GM19240 (cell line): ENCODE results near the gene ALX4.

ENCODE experiments used
- DNase-seq: peaks from one replicate; pipeline ENCODE4 v3.0.0; 2011; ENCODE audit warnings: low spot score; ENCODE audit not compliant: insufficient read length

Gene ALX4

GRCh38 chr11:44246726-44247125, 63.2 kb downstream of the ALX4 start:
- no peak for DNase-seq

GRCh38 chr11:44244639-44245310, 65.2 kb downstream of the ALX4 start:
- no peak for DNase-seq

DNA sequence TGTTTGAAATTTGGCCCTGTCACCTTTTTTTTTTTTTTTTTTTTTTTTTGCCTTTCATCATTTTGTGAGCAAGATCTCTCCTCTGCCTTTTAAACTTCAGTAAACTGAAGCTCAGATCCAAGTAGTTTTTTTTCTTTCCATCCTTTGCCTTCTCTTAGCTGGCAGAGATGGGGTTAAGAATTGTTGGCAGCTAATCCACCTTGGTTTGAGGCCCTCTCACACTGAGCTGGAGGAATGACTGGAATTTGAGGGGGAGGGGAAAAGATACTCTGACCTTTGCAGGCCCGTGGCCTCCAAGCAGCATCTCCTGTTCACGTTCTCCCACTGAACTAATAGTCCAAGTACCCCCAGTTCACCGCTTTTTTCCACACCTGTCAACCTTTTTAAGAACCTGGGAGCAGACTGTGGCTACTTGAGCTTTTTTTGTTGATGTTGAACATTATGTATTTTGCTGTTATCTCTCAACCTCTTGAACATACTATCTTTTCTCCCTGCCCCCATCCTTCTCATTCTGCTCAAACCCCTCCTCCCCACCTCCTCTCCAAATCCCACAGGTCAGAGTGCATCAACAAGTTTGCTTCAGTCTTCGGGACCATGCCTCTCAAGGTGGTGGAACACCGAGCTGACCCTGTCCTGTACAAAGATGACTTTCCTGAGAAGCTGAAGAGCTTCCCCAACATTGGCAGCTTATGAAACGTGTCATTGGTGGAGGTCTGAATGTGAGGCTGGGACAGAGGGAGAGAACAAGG, 66.2 kb downstream of the ALX4 start:
- DNase-seq = no peak

DNA sequence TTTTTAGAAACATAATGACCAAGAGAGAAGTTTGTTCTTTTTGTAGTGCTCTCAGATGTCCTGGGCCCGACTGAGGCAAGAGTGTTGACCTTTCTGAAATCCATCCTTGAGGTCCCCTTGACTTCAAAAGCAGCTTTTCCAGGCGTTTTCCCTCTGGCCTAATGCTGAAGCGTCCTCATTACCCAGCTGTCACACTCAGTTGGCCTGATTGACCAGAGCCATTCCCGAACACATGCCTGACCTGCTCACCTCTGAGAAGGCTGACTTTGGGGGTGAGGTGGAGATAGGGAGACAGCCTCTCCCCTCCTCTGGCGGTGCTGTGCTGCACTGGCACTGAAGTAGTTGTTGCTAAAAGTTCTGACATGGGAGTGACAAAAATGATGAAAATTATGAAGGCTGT, 66.9 kb downstream of the ALX4 start:
- DNase-seq = no peak

DNA sequence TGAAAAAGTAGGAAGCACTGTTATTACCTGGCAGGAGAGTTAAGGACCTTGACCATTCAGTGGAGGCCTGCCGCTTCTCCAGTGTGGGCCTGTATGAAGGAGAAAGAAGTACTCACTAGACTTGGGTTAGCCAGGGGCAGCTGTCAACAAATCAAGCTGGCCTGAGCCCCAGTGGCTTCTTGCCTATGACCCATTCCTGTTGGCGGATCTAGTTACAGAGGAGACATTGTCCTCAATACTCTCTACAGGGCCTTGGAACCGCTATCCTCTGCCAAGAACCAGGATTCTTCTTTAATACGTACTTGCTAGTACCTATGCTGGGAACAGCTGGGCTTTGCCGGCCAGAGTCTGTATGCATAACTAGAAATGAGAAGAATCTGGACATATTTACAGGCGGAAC, 68.1 kb downstream of the ALX4 start:
- DNase-seq = no peak

GRCh38 chr11:44237156-44237555, 72.8 kb downstream of the ALX4 start:
- no peak for DNase-seq

DNA sequence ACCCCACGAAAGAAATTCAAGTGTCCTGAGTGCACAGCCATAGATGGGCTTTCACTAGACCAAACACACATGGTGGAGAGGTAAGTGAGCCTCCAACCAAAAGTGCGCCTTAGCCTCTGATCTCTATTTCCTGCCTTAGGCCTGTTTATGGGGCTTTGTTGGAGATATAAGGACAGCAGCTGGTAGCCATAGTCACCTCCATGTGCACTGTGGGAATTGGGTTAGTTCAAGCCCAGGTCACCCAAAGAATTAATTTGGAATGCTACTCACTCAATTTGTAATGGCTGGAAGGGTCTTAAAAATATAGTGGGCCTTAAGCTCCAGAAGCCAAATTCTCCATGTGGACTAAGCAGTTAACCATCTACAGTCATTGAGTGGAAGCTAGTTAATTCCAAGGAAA, 73.6 kb downstream of the ALX4 start:
- DNase-seq = no peak

- DNase-seq = no peak
Measured at GRCh38 chr11:44235765-44236201, 74.2 kb downstream of the ALX4 start.

DNA sequence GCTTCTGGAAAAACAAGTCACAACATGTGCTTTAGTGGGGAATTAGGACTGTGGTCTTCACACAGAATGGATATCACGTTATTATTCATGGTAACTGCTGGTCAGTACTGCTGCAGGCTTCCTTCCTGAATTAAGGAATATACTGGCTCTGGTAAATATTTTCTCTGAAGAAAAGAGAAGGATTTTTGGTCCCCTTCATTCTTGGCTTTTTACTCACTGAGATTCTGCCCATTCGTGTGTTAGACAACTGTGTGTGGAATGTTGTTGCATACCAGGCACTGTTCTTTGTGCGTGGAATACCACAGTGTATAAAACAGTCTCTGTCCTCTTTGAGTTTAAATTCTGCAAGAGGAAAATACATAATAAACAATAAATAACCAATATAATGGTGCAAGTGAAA, 80.3 kb downstream of the ALX4 start:
- DNase-seq = no peak

DNA sequence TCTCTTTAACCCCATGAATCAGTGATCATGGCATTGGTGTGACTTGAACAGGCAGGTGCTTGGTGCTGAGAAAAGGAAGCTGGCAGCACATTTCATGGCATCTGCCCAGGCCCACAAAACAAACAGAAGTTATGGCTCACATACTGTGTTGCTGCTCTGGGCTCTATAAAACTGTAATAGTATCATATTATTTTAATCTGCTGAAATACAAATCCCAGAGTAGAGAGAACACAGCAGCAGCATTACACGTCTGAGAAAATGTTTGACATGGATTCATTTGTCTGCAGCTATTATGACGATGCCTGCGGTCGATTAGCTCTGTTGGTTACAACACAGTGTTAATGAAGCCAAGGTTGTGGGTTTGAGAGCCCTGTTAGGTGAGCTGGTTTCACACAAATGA, 80.8 kb downstream of the ALX4 start:
- no peak for DNase-seq

DNA sequence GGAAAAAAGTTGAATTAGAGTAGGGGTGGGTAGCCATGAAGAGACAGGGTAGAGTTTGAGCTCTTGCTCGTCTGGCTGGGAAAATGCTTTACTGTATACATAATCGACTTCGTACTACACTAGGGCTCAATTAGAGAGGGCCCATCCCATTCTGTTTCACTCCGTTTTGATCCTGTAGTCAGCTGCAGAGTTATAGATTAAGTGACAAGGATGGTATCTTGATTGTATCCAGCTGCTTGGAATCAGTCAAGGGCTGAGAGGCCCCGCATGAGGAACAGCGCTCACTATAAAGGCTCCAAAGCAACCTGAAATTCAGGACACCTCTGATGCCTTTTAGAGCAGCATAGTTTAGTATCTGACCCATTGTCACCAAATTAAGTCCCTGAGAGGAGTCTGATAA, 81.6 kb downstream of the ALX4 start:
- DNase-seq = no peak

DNA sequence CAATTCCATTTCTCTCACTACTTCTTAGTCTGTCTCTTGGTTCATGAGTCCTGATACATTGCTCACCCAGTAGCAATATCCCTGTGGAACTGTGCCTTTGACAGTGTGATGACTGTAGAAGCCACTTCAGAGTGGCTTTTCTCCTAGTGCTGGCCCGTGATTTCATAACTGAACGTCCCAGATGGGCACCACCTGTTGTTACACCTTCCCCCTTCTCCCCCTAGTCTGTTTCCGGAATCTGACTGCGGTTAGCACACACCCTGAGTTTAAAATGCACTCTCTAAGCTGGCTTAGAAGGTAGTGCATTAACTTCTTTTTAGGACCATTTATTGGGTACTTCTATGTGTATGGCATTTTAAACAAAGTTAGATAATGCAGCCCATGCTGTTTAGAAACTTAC, 83.0 kb downstream of the ALX4 start:
- DNase-seq = no peak

- DNase-seq = no peak
Measured at GRCh38 chr11:44226490-44226889, 83.4 kb downstream of the ALX4 start.

- DNase-seq = no peak
Measured at GRCh38 chr11:44224867-44225501, 85.0 kb downstream of the ALX4 start.

GRCh38 chr11:44223238-44223637, 86.7 kb downstream of the ALX4 start:
- DNase-seq = no peak

- DNase-seq = no peak
Measured at GRCh38 chr11:44221992-44222391, 87.9 kb downstream of the ALX4 start.

- DNase-seq = no peak
Measured at GRCh38 chr11:44221456-44221855, 88.5 kb downstream of the ALX4 start.

- no peak for DNase-seq
Measured at GRCh38 chr11:44219830-44220796, 89.8 kb downstream of the ALX4 start.

DNA sequence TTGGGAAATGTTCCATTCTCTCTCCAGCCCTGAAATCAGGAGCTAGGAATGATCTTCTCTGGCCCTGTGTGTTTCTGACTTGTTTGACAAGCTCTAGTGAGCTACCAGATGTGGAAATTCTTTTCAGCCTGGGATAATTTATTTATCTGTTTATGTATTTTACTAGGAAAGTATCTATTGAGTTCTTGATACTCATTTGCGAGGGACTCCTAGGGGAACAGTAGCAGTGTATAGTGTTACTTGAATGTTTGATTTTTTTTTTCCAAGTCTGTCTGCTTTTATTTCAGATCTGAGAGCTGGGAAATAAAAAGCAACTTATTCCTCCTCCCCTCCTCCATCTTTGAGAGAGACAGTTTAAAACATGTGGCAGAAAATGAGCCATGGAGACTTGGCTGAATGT, 92.5 kb downstream of the ALX4 start:
- no peak for DNase-seq

DNA sequence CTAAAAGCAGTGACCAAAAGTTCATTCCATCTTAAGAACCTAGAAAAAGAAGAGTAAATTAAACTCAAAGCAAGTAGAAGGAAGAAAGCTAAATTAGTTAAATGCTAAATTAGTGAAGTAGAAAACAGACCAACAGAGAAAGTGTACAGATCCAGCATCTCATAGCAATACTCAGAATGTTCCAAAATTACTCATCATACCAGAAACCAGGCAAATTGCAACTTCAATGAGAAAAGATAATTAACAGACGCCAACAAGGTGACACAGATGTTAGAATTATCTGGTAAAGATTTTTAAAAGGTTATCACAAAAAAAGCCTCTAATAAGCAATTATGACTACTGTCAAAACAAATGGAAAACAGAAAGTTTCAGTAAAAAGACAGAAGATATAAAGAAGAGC, 96.8 kb downstream of the ALX4 start:
- DNase-seq = no peak

- no peak for DNase-seq
Measured at GRCh38 chr11:44212128-44212527, 97.8 kb downstream of the ALX4 start.
